ENCODE measurements around the gene OTOGL.
"Not testable (repeated sequence)": the region's sequence is repeated elsewhere in the genome, so short reads cannot be mapped to it uniquely, and the experiment has no call there.

OTOGL gene

DNA sequence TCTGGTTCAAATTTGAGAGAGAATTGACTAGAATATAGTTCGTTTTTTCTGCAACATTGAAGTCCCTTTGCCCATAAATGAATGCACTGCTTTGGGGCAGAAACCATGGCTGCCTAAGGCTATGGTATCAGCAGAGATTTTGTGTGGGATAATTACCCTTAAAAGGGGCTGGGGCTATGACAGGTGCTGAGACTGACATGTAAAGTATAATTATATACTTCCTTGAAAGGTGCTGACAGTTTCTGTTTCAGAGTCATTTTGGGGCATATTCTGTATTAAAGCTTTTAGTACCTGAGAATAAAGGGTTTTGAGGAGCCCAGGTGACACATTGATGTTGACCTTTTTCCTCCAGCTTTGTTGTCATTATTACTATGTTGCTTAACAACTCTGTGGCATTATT is 194.4 kb downstream of the OTOGL start:
- peak; percentile 96 for DNase-seq

DNA sequence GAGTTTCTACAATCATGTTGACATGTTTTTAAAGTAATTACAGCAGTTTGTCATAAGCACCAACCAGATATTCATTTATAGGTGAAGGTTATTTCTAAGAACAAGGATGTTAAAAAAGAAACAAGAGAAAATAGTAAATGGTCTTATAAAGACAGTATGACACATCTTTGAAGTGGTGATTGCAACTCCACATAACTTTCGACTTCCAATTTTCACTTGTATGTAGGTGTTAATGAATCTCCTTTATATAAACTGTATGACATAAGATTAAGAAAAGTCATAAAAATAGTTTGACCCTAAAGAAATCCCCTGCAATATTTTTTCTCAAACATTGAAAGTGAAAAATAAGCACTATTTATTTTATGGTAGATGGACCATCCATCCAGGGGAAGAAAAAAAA is 199.9 kb downstream of the OTOGL start:
- DNase-seq = no peak

DNA sequence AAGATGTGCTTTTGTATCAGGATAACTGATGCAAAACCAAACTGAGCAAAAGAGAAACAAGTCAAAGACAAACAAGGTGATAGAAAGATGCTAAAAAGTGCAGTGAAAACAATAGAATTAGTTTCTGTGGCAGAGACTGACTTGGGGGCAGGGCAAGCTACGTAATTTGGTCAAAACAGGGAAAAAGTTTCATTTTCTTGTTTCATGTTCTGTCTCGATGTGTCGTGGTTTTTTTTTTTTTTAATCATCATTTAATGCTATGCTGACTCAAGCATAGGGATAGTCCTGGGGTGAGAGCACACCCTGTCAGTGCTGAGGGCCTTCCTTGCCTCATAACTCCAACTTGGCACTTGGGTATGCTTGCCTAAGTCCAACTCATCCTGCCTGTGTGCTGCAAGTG is 200.6 kb downstream of the OTOGL start:
- DNase-seq = no peak

DNA sequence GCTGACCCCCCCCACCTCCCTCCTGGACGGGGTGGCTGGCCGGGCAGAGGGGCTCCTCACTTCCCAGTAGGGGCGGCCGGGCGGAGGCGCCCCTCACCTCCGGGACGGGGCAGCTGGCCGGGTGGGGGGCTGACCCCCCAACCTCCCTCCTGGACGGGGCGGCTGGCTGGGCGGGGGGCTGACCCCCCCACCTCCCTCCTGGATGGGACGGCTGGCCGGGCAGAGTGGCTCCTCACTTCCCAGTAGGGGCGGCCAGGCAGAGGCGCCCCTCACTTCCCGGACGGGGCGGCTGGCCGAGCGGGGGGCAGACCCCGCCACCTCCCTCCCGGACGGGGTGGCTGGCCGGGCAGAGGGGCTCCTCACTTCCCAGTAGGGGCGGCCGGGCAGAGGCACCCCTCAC is 208.1 kb downstream of the OTOGL start:
- not testable (repeated sequence) for DNase-seq

DNA sequence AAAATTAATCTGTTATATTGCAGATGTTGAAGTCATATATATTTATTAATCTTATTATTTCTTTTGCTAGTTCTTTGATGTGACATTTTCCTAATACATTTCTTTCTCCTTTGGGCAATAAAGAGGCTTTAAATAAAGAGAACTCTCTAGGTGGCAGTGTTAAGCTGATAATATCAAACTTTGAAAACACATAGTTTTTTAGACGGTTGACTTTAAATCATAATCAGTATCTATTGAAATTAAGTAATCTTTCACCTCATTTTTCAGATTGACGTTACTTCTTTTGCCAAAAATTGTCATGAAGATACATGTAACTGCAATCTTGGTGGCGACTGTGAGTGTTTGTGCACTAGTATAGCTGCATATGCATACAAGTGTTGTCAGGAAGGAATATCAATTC is 213.9 kb downstream of the OTOGL start:
- no peak for DNase-seq

DNA sequence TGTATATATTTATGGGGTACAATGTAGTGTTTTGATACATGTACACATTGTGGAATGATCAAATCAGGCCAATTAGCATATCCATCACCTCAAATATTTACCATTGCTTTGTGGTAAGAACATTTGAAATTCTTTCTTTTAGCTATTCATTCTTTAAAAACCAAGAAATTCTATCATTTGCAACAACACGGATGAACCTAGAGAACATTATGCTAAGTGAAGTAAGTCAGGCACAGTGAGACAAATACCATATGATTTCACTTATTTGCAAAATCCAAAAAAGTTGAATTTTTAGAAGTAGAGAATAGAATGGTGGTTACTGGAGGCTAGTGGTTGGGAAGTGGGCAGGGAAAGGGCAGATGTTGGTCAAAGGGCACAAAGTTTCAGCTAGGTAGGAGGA is 215.4 kb downstream of the OTOGL start:
- DNase-seq = no peak

DNA sequence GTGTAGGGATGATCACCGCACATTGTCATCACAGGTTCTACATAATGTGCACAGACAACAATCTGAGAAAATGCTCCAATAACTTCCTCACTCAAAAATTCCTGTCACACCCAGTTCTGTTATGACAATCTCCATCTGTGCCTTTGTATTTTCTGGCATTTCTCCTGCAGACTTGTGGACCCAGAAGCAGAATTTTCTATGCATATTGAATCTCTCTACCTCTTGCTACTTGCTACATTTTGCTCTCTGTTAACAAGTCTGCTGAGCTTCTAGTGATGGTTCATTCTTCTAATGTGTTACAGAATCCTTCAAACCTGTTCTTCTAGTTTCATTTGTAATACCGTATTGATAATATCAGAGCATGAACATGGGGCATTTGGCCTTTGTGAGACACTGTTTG is 216.9 kb downstream of the OTOGL start:
- peak; percentile 32 for DNase-seq

DNA sequence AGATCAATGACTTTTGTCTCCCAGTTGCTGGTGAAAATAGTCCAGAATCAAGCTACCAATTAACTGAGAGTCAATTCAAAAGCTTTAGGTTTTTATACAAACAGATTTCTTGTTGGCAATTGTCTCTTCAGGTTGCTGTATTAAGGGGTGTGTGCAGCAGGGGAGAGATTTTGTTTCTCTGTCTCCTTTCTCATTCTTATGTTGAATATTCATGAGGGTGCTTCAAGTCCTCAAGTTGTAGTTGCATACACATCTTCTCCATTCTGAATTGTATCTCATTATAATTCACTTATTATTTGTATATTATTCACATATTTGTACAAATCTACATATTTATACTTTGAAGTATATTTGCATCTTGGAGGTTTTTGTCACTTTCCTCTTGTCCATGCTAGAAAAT is 218.0 kb downstream of the OTOGL start:
- DNase-seq = peak; percentile 69

DNA sequence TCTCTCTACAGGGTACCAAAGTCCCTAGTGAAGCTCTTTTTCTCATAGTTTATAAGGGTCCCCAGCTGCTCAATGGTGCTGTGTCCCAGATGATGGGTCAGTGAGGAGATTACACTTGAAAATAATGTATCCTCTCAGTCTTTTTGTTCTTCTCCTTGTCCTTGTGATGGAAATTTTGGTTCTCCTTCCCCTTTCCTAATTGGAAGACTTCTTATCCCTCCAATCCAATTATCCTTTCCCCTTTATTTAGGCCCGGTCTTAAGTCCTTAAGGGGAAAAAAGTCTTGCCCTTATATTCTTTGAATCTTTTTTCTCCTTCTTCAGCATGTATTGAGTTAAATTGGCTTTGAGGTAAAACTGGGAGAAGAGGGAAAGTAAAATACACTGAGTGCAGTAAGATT is 218.6 kb downstream of the OTOGL start:
- DNase-seq = no peak

DNA sequence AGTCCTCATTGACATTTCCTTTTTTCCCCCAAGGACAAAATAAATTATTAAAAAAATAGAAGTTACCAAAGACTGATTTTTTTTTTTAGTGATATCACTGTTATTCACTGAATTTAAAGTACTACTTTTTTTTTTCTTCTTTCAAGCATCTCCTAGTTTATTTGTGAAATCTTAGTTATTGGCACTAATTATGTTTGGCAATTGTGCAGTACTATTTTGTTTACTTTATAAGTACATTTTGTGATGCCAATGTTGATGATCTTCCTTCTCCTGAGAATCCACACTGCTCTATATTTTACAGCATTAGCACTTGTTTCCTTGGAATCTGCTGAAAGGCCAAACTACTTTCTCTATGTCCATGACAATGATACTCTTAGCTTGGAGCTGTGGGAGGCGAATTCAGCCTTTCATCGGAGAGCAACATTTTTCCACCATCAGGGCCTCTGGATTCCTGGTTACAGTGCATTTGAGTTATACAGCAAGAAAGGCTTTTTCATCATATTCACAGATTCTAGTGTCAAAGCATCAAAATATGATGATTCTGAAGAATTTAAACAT is 220.9 kb downstream of the OTOGL start:
- no peak for DNase-seq

DNA sequence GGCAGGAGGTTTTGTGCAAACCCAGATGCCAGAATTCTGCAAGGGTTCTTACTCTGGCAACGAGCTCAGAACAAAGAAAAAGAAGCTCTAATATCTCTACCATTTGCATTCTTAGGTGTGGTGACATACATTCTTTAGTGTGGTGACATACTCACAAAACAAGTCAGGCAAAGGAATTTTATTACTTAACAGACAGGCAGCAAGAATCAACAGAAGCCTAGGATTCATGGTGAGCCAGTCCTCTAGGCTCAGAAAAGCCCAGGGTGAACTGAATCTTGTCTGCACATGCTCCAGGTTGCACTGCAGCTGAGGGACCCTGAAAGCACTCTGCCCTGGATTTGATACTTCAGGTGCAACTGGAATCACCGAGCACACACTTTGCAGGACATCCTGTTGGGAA is 222.3 kb downstream of the OTOGL start:
- no peak for DNase-seq

DNA sequence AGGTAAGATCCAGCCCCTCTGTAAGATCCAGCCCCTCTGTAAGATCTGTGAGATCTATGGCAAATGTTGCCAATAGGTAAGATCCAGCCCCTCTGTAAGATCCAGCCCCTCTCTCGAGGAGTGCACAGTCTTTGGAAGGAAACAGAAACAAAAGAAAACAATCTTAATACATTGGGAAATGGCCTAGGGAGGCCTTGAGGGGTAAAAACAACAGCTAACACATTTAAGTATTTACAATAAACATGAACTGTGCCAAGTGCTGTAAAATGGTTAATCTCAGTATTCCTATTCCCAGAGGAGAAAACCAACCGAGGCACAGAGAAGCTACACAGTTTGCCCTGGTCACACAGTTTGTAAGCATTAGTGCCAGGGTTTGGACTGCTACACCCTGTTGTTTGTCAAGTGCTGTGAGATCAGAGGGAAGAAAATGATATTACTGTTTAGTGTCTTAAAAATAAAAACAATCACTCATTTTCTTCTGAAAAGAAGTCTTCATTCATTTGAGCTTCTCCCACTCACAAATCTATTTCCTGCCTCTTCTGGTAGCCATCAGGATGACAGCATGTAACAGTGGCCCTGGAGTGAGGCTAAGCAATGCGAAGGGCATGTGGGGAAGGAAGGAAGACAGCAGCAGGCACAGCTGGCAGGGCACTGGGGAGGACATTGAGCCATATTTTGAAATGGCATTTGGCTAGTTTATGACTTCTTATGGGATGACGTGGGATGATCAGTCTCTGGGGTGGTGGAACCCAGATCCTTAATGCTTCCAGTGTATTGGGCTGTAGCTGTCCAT is 226.0 kb downstream of the OTOGL start:
- DNase-seq = peak; percentile 55

DNA sequence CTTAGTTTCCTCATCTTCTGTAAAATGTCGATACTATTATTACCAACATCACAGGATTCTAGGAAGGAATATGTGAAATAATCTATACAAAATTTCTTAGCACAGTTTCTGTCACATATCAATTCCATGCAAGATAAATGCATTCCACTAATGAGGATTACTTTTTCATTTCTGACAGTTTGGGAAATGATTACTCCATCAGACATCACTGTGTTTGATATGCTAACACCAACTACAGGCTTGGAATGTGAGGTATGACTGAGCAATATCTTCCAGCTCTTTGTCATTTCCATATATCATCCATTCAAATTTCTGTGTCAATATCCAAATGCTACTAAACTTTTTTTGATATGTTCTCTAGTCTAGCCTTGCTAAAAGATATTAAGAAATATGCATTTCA is 233.5 kb downstream of the OTOGL start:
- DNase-seq = no peak

DNA sequence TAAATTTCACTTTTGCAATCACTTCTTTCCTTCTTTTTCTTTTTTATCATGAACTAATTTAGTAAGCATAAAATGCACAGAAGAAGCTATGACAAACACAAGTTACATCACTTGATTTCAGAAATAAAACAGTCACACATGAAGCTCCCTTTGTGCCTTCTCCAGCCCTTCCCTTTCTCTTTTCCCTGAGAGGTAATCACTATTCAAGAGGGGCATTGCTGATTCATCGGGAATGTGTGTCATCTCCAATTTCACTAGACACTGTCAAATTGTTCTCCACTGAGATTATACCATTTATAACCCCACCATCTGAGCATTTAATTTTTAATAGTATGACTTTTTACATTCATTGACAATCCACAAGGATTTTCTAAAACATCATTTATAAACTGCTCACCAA is 253.1 kb downstream of the OTOGL start:
- DNase-seq = peak; percentile 19

DNA sequence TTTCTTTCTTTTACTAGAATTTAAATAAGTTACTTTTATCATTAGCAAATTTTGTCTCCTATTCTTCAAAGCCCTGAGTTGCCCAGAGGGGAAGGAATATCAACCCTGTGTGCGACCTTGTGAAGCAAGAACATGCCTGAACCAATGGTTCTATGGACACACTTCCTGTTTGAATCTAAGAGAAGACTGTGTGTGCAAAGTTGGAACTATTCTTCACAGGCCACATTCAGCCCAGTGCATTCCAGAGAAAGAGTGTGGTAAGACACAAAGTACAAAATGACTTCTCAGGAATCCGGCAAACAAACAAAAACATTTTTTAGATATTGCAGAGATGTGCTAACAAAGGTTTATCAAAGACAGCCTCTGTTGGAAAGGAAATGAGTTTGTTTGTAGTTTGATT is 253.9 kb downstream of the OTOGL start:
- no peak for DNase-seq

DNA sequence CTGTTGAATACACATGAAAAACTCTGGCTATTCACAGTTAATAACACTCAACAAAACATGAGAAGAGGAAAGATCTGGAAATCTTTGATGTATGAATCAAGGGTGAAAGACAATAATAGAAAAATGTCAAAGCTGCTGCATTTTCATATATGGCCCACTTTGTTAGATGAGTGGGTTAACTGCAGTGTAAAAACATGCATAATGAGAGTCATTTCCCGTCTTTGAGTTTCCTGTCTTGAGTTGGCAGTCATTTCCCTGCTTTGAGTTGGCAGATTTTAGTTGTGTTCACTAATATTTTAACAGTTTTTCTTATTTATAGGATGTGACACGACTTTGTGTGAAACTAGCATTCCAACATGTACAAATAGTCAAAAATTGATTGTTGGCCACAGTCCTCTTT is 256.8 kb downstream of the OTOGL start:
- no peak for DNase-seq

DNA sequence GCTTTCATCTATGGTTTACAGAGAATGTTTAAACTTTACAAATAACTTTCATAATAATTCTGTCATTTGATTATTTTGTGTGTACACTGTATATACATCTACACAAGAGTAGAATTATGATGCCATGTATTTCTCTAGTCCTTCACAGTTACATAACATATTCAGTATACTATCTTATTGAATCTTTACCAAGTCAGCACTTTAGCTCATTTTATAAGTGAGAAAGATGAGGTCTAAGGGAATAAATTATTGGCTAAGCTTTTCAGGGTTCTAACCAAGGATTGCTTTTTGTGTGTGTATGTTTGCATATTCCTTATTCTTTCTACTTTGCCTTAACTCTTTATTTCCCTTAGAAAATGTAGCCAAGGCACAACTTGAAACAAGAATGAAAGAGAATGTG is 260.4 kb downstream of the OTOGL start:
- DNase-seq = no peak

DNA sequence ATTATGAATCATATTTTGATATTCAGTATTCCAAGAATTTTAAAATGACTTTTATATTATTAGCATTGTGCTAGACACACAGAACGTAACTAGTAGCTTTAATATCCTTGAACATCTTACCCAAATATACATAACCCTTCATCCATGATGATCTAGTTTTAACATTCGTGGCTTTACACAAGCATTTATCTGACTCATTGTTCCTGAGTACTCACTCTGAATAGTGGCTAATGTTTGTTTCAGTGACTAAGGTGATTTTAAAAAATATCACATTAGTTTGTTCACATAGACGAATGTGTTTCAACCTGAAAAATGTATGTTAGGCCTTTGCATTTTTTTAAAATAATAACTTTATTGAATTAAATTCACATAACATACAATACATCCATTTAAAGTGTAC is 264.7 kb downstream of the OTOGL start:
- DNase-seq = no peak

DNA sequence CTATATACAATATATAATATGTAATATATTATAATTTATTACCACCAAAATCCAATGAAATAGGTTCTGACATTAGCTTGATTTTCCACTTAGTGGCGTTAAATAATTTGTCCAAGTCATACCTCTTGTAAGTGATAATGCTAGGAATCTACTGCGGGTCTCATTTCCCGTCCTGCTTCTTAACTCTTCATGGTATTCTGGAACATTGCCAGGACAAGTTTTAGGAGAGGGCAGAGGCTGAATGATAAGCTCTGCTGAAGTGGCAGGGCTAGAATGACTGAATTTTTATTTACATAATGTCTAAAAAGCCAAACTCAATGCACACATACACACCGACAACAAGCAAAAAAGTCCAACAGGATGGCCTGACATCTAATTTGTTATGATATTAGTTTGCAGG is 274.3 kb downstream of the OTOGL start:
- DNase-seq = no peak

DNA sequence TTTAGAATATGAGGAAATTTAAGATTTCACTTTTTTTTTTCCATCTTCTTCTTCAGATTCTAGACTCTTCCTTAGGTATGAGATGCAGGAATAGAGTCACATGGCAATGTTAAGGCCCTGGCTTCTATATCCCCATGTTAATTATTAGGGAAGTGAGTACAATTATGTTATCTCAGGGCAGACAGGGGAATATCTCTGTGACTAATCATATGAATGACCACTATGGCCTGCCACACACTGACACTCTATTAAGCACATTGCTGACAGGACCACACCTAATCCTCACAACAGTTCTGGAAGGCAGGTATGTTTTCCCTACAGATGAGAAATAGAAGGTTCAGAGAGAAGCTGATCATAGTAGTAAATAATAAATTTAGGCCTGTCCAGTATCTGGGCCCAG is 275.3 kb downstream of the OTOGL start:
- DNase-seq = no peak

DNA sequence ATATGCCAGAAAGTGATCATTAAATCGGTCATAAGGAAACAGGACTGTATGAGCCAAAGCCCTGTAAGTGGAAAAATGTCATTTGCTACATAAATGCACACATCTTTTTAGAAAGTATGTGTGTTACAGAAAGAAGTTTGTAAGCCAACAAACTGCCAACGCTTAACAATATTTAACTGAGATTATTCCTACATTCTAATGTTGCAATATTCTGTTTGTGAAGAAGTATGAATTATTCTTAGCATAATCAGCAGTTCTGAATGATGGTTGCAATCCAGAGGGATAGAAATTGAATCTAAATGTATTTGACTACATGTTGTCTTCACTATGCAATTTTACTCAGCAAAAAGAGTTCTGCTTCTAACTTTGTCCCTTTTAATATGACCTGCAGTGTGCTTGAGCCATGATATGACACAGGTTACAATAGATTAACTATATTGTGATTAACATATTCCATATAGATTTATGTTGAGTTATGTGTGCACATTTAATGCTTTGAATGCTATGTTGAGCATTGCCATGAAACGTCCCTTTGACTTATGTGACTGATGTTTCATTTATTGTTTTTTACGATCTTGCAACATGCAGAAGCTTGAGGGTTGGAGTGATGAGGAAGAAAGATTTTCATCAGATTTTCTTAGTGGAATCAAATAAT is 277.9 kb downstream of the OTOGL start:
- DNase-seq = no peak

DNA sequence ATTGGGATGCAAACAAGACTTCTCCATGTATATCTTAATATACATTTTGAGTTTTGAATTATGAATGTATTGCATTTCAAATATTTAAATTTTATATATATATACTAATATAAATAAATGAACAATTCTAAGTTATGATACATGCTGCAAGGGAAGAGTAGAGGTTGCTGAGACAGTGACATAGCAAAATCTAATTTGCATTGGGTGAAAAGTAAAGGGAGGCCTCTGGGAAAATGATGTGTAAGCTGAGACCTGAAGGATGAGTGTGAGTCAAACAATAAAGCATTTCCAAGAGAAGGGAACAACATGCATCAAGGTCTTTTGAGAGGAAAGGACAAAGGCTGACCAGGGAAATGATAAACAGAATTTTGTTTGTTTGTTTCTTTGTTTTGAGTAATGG is 281.8 kb downstream of the OTOGL start:
- DNase-seq = no peak

DNA sequence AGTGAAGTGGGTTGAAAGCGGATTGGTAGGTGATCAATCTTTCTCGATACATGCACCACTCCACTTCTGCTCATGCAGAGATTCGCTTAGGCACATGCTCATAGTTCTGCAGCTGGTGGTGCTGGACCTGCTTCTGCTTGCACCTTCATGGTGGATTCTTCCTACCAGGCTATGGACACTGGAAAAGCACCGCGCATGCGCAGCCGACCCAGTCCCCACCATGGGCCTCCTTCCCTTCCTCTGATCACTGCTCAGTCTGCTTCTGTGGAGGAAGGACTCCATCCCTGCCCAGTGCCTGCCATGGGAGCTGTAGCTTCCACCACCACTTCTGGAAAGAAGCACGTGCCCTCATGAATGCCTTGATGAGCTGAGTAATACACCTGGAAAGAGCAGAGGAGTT is 282.9 kb downstream of the OTOGL start:
- DNase-seq = no peak

DNA sequence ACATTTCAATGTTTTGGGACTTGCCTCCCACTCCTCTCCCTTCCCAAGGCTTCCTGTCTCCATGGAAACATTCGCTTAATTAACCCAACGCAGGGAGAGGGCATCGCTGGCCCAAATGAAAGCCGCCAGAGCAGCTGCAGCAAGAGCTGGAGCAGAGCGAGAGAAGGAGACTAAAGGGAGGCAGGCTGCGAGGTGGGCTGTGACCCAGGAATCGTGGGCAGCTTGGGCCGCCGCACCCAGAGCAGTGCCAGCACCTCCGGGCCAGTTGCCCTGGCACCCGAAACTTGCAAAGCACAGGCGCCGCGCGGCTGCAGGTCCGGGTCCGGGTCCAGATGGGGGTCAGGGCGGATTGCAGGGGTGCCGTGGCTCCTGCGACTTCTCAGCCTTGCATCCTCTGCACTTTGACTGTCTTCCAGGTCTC is 301.2 kb downstream of the OTOGL start:
- peak; percentile 77 for DNase-seq

DNA sequence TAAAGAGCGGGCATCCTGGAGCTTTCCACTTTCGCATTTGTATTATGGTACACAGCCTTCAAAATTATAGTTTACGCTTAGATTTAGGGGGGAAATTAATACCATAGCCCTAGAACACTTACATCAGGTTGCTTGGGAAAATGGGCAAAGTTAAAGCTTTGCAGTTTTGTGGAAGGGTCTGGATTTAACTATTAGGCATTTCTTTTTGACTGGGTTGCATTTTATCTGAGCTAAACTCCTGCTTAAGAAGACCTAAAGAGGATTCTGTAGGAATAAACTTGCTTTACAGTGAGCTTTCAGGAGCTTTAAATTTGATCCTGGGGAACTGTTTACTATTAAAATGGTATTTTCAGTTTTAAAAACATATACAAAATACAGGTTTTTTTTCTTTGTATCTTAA is 301.9 kb downstream of the OTOGL start:
- no peak for DNase-seq
